Keratinocyte (primary cell): ENCODE data around the gene SLC16A7. TPM values are rescaled to one million over a fixed set of nuclear protein-coding genes. Genes with fewer than 3 reads are reported as not detected.

Experiments
- DNase-seq: peaks from one replicate; pipeline ENCODE4 v3.0.0-alpha.2; 2011; ENCODE audit warnings: low read depth, missing footprints, low spot score
- FAIRE-seq: peaks from 2 replicates; lab custom pipeline; 2011; peaks lifted over from hg19 to GRCh38; lab: Jason Lieb, UNC
- H2AFZ ChIP-seq: 2 replicates; pipeline ENCODE4 v1.6.0; 2012; ENCODE audit warnings: low read length, control low read depth, inconsistent platforms; ENCODE audit not compliant: control insufficient read depth
- H3K27ac ChIP-seq: 2 replicates; pipeline ENCODE4 v1.5.1; 2011; ENCODE audit warnings: low read length; ENCODE audit not compliant: control insufficient read depth, insufficient read depth
- H3K27me3 ChIP-seq: 3 replicates; pipeline ENCODE4 v1.6.0; 2011; ENCODE audit warnings: low read length; ENCODE audit not compliant: control insufficient read depth, insufficient read depth; ENCODE audit errors: extremely low read depth
- H3K36me3 ChIP-seq, 2 experiments: 2 replicates in 1 of 2; 3 replicates in 1 of 2; pipeline ENCODE4 v1.5.1; 2011; ENCODE audit warnings: low read length in 2 of 2, mild to moderate bottlenecking in 1 of 2; ENCODE audit not compliant: control insufficient read depth in 2 of 2, insufficient read depth in 2 of 2; ENCODE audit errors: extremely low read depth in 1 of 2
- H3K4me1 ChIP-seq: 3 replicates; pipeline ENCODE4 v1.5.1; 2011; ENCODE audit warnings: low read length; ENCODE audit not compliant: control insufficient read depth, insufficient read depth; ENCODE audit errors: extremely low read depth
- H3K4me2 ChIP-seq: 3 replicates; pipeline ENCODE4 v1.6.0; 2011; ENCODE audit warnings: low read depth, low read length; ENCODE audit not compliant: control insufficient read depth, insufficient read depth; ENCODE audit errors: extremely low read depth
- H3K4me3 ChIP-seq, 3 experiments: fragments of 200-600 bp in 1 of 3; sonication (generic) in 1 of 3; 2 replicates in 2 of 3; 3 replicates in 1 of 3; pipeline ENCODE4 v1.5.1; 2011 to 2016; ENCODE audit warnings: low read length in 3 of 3, mild to moderate bottlenecking in 3 of 3, control low read depth in 2 of 3, inconsistent platforms in 1 of 3, low read depth in 1 of 3, mixed read lengths in 1 of 3, mixed run types in 1 of 3, moderate library complexity in 1 of 3; ENCODE audit not compliant: control insufficient read depth in 2 of 3, insufficient read depth in 2 of 3; ENCODE audit errors: extremely low read depth in 1 of 3
- H3K79me2 ChIP-seq: 2 replicates; pipeline ENCODE4 v1.6.0; 2012; ENCODE audit warnings: low read length; ENCODE audit not compliant: control insufficient read depth, insufficient read depth
- H3K9ac ChIP-seq: 3 replicates; pipeline ENCODE4 v1.6.0; 2011; ENCODE audit warnings: low read length; ENCODE audit not compliant: control insufficient read depth, insufficient read depth; ENCODE audit errors: extremely low read depth
- H3K9me1 ChIP-seq: 3 replicates; pipeline ENCODE4 v1.6.0; 2011; ENCODE audit warnings: low read length; ENCODE audit not compliant: control insufficient read depth, insufficient read depth; ENCODE audit errors: extremely low read depth
- H3K9me3 ChIP-seq: 2 replicates; pipeline ENCODE4 v1.5.1; 2012; ENCODE audit warnings: low read depth, low read length; ENCODE audit not compliant: control insufficient read depth
- H4K20me1 ChIP-seq: 3 replicates; pipeline ENCODE4 v1.6.0; 2011; ENCODE audit warnings: low read length; ENCODE audit not compliant: control insufficient read depth, insufficient read depth; ENCODE audit errors: extremely low read depth
- CTCF ChIP-seq, 3 experiments: IDR thresholded peaks in 1 of 3; conservative IDR thresholded peaks in 1 of 3; optimal IDR thresholded peaks in 1 of 3; 2 replicates in 2 of 3; 3 replicates in 1 of 3; pipeline versions ENCODE3 to v1.5.1; 2011; ENCODE audit warnings: low read length in 3 of 3, mild to moderate bottlenecking in 3 of 3, moderate library complexity in 2 of 3, control low read depth in 1 of 3, inconsistent platforms in 1 of 3; ENCODE audit not compliant: insufficient read depth in 2 of 3; ENCODE audit errors: extremely low read depth in 1 of 3
- EZH2 ChIP-seq: IDR thresholded peaks from one replicate; pipeline ENCODE4 v1.6.1; 2012; ENCODE audit warnings: inconsistent platforms, mild to moderate bottlenecking, low read length, moderate library complexity
- dilution Hi-C: fragments of 300-500 bp; cut with MboI; formaldehyde crosslinking; loops from one replicate; pipeline ENCODE4 v1.7.0; 2020; ENCODE audit warnings: low sequenced_read_pairs; ENCODE audit not compliant: extremely low pct_ligation_motif_present
- polyA plus RNA-seq, 5 experiments: library from polyadenylated mRNA; depleted of rRNA in 3 of 5; stranded (reverse) in 3 of 5; stranded (forward) in 1 of 5; unstranded in 1 of 5; fragments of >200 nt; gene quantifications; 1 replicate in 1 of 5; 2 replicates in 3 of 5; 3 replicates in 1 of 5; pipeline versions ENCODE4 v1.2.1 to v1.2.3, GENCODE V29; 2011 to 2012; ENCODE audit warnings: missing spikeins in 2 of 5, low read depth in 1 of 5, low replicate concordance in 1 of 5

The SLC16A7 gene
- polyA plus RNA-seq, 1 donor (not counting 4 experiments of a cell fraction or from before 2014, with no cell fraction given) = 0.87 TPM

GRCh38 chr12:59677857-59678256, 82.0 kb downstream of the SLC16A7 start:
- H3K27ac ChIP-seq = no peak overlapping the region
- no peaks in the 10 kb centered on the region for H3K27me3 ChIP-seq
- DNase-seq = no peak
- no peak overlapping the region for H3K9ac ChIP-seq
- H3K9me1 ChIP-seq = no peaks in the 10 kb centered on the region
- H3K4me3 ChIP-seq = no peak overlapping the region
- H3K9me3 ChIP-seq = no peaks in the 10 kb centered on the region
- TF ChIP-seq EZH2 (no peak), CTCF (optimal IDR thresholded peaks at IDR 0.05 in 1 of 3, IDR thresholded peaks at IDR 0.05 in 1 of 3, conservative IDR thresholded peaks at IDR 0.05 in 1 of 3; ENCODE audit: extremely low read depth in 1 of 3, insufficient read depth in 2 of 3, low read length in 3 of 3) (no peak)
- no peaks in the 10 kb centered on the region for H3K4me1 ChIP-seq
- H4K20me1 ChIP-seq = no peaks in the 10 kb centered on the region
- H2AFZ ChIP-seq = no peak overlapping the region
- H3K36me3 ChIP-seq = no peaks in the 10 kb centered on the region
- no peak for FAIRE-seq
- no peak overlapping the region for H3K4me2 ChIP-seq
- dilution Hi-C loops = no loop called here
- no peaks in the 10 kb centered on the region for H3K79me2 ChIP-seq

- no peaks in the 10 kb centered on the region for H3K4me1 ChIP-seq
- no peak overlapping the region for H2AFZ ChIP-seq
- no peak overlapping the region for H3K4me2 ChIP-seq
- TF ChIP-seq CTCF (optimal IDR thresholded peaks at IDR 0.05 in 1 of 3, IDR thresholded peaks at IDR 0.05 in 1 of 3, conservative IDR thresholded peaks at IDR 0.05 in 1 of 3; ENCODE audit: extremely low read depth in 1 of 3, insufficient read depth in 2 of 3, low read length in 3 of 3) = no peak
- TF ChIP-seq EZH2 = no peak
- FAIRE-seq (no peak), DNase-seq (no peak)
- no peak overlapping the region for H3K4me3 ChIP-seq
- H4K20me1 ChIP-seq = no peaks in the 10 kb centered on the region
- no peaks in the 10 kb centered on the region for H3K36me3 ChIP-seq
- dilution Hi-C loops = no loop called here
- no peaks in the 10 kb centered on the region for H3K9me1 ChIP-seq
- H3K9me3 ChIP-seq = no peaks in the 10 kb centered on the region
- no peaks in the 10 kb centered on the region for H3K27me3 ChIP-seq
- no peak overlapping the region for H3K27ac ChIP-seq
- H3K9ac ChIP-seq = no peak overlapping the region
- no peaks in the 10 kb centered on the region for H3K79me2 ChIP-seq
These were observed 83.1 kb downstream of the SLC16A7 start for GRCh38 chr12:59678759-59679411.
